Activated CD8-positive, alpha-beta memory T cell treated with anti-CD3 and anti-CD28 coated beads, Interleukin-2, amount 50 U/mL, for 24 hours (primary cell): Measurements from ENCODE around the gene GPT2.

Experiments used
- DNase-seq: peaks from one replicate; pipeline ENCODE4 v3.0.0-alpha.2; 2020; ENCODE audit errors: extremely low read depth

The GPT2 gene

DNA sequence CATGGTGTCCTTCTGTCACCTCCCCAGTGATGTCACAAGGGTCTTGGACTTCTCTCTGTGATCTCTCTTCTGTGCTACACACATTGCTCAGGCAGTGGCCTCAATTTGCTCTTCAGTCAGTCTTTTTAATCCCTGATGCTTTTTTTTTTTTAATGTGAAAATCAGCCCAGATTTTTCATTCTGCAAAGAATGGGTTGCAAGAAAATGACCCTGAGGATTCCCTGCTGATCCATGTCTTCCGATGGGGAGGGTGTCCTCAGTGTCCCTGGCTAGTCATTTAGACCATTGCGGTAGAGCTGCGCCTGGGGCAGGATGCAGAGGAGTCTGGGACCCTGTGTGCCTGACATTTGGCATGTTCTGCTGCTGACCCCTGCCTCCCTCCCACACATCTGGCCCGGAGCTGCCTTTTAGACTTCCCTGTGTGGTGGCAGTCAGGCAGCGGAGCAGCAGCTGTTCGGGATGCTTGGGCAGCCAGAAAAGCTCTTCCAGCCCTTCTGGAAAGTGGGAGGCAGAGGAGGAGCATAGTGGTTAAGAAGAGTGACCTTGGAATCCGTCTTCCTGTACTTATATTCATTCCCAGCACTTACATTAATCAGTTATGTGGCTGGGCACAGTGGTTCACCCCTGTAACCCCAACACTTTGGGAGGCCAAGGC lies 12.3 kb downstream of the GPT2 start:
- no peak for DNase-seq

DNA sequence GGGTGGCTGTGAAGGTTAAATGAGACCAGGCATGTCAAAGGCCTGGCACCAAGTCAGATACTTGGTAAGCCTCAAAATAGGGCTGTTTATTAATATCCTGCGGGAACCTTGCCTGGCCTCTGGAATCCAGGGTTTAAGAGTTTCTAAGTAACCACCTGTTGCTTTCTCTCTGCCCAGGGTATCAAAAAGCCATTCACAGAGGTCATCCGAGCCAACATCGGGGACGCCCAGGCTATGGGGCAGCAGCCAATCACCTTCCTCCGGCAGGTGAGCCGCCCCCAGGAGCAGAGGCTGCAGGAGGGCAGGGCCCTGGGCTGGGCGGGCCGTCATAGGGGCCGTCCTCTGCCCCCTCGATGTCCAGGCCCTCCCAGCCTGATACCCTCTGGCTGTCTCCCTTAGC lies 13.3 kb downstream of the GPT2 start:
- DNase-seq, result no peak

DNA sequence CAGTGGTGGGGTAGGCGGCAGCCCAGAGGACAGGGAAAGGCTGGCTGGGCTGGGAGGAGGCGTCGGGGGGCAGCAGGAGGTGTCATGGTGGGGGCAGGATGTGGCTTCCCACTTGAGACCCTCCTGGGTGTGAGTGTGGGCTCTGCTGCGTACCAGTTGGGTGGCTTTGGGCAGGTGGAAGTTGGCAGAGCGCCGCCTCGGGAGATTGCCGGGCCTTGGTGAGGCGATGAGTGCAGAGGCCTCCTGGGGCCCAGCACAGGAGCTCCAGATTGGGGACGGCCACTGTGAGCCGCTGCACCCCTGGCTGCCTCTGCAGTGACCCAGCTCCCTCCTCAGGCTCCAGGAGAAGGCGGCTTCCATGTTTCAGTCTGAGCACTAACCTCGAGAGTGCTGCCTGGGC lies 13.8 kb downstream of the GPT2 start:
- DNase-seq, result no peak

DNA sequence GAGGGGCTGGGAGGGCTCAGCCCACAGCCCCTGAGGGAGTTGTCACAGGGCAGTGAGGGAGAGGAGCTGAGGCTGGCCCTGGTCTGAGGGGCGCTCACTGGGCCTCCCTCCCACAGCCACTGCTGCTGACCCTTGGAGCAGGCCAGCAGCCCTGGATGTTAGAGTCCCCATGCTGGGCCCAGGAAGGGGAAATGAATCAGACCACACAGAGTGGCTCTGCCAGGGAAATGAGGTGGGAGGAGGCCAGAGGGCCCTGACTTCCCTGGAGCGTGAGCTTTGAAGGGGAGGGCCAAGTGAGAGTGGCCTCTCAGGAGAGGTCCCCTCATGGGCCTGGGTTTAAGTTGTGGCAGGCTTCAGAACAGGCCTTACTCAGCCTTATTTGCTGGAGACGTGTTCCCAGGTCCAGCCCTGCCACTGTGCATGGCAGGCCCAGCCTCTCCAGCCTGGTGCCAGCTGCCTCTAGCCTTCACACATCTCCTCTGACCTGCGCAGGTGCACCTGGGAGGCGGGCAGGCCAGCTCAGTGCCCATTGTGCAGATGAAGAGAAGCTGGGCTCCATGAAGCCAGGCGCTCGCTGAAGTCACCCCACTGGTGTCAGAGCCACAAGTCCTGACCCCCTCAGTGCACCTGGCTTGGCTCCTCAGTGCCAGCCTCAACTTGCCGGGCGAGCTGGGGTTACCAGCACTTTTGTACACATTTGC lies 15.4 kb downstream of the GPT2 start:
- no peak for DNase-seq

DNA sequence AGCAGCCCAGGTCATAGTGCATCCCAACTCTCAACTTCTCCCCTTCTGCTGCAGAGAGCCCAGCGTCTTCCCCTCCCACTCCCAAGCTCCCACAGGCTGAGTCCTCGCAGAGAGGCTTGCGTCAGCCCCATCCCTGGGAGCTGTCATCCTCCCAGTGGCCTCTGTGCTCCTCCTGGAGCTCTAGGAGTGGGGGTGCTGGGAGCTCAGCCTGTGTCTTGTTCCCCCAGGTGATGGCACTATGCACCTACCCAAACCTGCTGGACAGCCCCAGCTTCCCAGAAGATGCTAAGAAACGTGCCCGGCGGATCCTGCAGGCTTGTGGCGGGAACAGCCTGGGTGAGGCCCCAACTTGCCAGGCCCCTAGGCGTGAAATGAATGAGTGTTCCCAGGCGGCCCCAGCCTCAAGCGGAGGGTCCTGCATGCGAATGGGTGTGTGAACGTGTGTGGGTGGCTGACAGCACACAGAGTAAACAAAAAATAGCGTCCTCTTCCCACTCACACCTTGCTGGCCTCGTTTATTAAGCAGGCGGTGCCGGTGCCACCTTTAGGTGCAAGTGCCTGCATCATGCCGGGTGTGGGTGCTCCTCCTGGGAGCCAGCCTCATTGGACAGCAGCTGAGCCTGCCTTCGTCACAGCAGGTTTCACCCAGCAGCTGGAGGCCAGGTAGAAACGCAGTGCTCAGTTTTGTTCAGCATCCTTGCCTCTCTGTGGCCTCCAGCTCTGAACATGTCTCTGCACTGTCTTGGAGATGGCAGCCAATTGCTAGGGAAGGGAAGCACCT lies 16.5 kb downstream of the GPT2 start:
- no peak for DNase-seq

DNA sequence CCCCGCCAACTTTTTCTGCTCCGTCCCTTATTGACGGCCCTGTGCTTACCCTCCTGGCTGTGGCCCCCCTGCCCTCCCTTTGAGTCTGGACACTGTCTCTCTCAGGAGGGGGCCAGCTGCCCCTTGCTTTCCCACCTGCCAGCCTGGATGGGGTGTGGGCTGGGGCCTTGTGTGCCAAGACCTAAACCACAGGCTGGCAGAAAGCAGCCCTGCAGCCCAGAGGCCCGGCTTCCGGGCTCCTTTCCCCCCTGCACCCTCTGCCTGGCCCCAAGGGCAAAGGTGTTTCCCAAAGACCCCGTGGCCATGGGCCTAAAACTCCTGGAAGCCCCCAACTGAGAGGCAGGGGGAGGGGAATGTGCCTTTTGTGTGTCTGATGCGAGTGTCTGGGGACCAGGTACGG lies 17.5 kb downstream of the GPT2 start:
- no peak for DNase-seq

DNA sequence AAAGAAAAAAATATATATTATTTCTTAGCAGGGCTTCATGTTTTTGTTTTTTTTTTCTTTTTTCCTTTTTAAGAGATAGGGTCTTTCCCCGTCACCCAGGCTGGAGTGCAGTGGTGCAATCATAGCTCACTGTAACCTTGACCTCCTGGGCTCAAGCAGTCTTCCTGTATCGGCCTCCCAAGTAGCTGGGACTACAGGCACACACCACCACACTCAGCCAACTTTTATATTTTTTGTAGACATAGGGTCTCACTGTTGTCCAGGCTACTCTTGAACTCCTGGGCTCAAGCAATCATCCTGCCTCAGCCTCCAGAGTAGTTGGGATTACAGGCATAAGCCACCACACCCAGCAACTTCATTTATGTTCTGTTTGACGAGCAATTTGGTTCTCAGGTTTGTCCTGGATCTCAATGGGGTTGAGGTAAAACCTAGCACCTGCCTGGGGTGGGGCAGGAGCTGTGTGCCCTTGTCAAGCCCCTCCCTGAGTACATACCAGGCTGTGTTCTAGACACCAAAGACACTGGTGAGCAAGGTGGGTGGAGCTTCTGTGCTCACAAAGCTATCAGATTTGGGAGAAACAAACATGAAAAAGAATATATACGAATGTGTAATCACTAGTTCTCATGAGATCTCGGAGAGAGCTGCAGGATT lies 19.2 kb downstream of the GPT2 start:
- DNase-seq, result no peak

DNA sequence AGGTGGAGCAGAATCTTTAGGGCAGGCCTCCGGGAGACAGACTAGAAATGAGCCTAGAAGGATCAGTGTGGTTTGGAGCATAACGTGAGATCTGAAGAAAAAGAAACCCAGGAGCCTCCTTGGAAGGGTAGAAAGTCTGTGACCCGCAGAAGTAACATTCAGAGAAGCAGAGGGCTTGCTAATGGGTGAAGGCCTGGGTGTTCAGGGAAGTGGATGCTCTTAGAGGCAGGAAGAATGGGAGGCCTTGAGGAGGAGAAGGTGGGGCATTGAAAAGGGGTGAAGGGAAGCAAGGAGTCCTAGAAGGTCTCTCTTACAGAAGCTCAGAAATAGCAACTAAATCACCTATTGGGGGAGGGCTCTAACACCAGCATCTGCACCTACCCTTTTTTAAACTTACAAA lies 20.3 kb downstream of the GPT2 start:
- no peak for DNase-seq

DNA sequence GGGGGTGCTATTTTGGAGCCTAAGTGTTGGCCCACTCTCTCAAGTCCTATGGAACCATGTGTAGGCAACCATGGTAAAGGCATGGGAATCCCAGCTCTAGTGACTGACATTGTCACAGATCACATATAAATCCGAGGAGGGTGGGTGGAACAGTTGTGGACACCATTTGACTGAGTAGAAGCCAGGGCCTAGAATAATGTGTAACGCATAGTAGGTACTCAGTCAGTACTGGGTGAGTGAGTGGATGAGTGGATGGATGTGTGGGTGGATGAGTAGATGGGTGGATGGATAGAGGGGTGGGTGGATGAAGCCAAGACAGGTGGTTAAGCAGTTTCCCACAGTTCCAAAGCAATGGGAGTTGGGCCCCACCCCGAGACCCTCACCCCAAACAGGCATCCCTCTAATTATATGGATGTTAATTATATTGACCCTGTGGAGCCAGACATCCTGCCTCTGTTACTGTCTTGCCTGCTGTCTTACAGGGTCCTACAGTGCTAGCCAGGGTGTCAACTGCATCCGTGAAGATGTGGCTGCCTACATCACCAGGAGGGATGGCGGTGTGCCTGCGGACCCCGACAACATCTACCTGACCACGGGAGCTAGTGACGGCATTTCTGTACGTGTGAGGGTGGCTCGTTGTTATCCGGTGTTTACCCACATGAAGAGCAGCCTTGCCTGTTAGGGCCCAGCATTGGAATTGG lies 22.3 kb downstream of the GPT2 start:
- DNase-seq, result no peak

DNA sequence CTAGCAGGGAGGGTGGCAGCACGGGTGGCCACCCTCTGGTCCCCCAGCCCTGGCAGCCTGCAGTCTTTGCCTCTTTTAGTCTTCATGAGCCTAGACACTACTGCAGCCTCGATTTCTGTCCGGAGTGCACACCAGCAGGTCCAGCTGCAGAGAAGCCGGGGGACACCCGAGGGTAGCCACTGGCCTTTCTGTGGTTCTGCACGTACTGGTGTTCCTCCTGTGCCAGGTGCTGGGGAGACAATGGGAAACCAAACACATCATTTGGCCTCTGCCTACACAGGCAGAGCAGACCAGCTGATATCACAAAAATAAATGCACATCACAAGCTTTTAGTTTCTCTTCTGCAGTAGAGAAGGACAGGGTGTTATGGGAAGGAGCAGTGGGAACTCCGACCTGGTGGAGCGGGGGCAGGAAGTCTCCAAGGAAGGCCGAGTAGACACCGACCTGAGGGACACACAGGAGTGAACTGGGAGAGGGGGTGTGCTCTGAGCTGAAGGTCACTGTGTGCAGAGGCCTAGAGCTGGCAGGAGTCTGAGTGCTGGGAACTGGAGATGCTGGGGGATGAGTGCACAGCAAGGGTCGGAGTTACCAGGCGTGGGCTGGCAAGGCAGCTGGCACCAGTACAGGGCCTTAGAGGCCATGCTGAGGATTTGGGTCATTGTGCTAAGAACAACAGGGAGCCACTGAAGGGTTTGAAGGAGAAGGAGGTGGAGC lies 23.1 kb downstream of the GPT2 start:
- no peak for DNase-seq

DNA sequence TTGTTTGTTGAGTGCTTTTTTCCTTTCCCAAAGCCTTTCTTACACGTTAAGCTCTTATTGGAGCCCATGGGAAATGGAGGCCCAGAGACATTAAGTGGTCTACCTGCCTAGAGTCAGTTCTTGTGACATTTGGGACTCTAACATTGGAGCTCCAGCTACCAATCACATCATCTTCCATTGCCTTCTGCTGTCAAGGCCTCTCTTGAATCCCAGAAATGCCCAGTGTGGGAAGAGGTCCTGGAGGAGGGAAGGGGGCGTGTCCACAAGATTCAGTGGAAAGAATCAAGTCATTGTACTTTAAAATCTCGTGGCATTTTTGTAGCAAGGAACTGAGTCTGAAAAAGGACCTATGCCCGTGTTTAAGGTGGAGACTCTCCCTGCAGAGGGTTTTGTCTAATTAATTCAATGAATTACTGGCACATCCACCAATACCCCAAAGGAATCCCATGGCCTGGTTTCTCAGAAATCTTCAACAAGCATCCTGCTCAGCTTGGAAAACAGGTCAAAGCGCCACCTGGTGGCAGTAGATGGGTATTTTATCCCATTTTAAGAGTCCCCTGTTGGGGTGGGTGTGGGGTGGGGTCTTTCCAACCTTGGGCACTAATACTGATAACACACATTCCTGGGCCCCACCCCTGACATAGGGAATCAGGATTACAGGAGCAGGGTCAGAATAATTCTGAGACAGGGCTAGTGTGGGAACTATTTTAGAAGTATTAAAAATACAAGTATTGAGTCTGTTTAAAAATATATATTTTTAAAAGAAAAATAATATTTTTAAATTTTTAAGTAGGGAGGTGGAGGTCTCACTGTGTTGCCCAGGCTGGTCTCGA lies 24.6 kb downstream of the GPT2 start:
- no peak for DNase-seq

DNA sequence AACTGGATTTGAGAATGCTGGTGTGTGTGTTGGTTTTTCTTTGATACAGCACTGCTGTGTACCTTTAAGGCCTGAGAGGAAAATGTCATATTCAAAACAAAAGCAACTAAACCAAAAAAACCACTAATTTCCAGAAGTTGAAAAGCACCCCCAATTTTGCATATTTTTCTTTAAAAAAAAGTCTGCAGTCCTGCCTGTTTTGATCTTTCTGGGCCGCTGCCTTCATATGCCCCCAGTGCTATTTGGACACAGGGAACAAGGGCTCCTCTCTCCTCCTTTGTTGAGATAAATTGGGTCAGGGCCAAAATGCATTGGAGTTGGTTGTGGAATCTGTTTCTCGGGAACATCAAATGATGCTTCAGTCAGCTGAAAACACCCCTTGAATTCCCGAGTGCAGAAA lies 26.9 kb downstream of the GPT2 start:
- no peak for DNase-seq

DNA sequence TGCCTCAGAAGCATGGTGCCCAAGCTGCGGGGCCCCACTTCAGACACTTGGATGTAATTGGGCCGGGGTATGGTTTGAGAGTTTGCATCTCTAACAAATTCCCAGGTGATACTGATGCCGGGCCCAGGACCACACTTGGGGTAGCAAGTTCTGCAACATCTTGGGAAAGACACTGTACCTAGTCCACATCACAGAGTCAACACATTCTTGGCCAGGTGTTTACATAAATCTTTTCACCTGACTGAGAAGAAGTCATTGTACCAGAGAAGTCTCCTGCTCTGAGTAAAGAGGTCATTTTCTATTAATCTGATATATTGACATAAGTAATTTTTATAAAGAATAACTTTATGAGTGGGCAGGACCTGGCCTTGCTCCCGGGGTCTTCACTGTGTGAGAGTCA lies 27.5 kb downstream of the GPT2 start:
- DNase-seq, result no peak

DNA sequence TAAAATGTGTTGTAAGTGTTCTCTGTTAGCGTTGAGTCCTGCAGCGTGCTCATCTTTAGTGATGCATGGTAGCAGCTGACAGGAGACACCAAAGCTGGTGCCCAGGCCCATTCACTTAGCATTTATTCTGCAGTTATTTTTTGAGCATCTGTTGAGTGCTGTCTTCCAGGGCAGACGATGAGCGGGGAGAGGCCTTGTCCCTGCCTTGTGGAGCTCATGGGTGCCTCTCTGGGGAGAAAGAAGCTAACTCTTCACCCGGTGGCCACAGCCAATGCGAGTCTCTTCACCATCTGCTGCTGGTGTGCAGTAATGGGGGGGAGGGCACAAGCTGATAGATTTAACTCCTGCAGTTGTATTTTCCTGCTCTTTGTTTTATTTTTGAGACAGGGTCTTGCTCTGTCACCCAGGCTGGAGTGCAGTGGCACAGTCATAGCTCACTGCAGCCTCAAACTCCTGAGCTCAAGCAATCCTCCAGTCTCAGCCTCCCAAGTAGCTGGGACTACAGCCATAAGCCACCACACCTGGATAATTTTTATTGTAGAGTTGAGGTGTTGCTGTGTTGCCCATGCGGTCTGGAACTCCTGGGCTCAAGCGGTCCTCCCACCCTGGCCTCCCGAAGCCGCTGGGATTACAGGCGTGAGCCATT lies 30.5 kb downstream of the GPT2 start:
- no peak for DNase-seq

DNA sequence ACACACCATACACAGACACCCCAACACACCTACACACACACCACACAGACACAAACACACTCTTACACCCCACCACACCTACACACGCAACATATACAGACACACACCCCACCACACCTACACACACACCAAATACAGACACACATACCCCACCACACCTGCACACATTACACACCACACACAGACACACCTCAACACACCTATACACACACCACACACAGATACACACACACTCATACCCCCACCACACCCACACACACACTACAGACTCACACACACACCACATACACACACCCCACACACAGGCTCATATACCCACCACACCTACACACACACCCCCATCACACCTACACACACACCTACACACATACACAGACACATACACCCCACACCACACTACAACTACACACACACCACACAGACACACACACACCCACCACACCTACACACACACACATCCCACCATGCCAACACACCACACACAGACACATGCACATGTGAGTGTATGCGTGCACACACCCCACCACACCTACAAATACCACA lies 31.4 kb downstream of the GPT2 start:
- DNase-seq, result no peak

DNA sequence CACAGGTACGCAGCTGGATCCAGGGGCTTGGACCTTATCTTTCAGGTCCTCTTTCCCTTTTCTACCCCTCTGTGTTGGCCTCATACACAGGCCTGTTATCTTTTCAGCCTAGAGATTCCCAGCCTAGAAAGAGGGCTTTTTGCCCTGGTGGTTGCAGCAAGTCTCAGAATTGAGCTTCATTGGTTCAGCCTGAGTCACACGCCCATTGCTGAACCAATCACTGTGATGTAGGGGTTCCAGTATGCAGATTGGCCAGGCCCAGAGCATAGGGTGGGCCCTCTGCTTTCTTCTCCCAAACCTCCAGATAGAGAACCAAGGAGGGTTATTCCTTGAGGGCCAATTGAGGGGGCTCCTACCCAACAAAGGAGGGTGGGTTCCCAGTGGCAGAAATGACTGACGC lies 32.8 kb downstream of the GPT2 start:
- DNase-seq, result no peak

DNA sequence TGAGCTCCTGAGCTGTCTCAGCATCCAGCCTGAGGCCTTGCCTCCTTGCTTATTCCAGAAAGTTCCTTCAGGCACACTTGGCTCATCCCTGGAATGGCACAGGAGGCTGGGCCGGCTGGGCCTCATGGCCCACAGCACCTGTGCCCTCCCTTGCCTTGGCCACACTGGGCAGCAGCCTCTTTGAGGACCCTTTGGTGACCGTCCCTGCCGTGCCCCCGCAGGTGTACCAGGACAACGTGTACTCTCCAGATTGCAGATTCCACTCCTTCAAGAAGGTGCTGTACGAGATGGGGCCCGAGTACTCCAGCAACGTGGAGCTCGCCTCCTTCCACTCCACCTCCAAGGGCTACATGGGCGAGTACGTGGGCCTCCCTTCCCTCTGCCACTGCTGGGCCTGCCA lies 34.2 kb downstream of the GPT2 start:
- no peak for DNase-seq

DNA sequence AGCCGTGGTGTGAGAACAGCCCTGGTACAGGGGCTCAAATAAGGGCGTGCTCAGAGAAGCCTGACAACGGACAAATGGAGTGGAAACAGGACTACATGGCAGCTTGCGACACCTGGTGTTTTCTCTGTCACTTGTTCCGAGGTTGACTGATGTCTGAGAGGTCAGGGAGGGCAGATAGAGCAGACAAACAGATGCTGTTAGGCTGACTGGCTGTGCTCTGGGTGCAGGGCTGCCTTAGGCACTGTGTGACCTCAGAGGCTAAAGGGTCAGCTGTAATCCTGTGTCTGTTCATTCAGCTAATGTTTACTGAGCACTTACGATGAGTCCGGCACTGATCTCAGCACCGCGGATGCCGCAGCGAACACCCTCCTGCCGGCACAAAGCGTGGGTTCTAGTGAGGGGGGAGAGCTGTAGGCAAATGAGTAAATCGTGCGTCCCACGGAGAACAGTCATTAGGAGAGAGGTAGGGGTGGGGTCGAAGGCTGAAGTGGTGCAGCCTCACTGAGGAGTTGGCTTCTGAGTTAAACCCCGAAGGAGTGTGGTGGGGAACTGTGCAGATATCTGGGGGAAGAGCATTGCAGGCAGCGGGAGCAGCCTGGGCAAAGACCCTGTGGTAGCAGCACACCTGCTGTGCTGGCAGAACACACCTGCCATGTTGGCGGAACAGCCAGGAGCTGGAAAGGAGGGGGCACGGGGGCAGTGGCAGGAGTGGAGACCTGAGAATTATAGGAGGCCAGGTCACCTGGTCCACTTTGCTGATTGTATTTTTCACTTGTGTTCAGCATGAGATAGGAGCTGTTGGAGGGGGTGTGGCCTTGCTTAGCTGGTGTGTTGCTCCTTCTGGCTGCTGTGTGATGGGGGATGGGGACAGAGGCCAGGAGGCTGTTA lies 35.0 kb downstream of the GPT2 start:
- DNase-seq, result no peak
